ENCODE data around the gene HECTD4.

HECTD4 gene

DNA sequence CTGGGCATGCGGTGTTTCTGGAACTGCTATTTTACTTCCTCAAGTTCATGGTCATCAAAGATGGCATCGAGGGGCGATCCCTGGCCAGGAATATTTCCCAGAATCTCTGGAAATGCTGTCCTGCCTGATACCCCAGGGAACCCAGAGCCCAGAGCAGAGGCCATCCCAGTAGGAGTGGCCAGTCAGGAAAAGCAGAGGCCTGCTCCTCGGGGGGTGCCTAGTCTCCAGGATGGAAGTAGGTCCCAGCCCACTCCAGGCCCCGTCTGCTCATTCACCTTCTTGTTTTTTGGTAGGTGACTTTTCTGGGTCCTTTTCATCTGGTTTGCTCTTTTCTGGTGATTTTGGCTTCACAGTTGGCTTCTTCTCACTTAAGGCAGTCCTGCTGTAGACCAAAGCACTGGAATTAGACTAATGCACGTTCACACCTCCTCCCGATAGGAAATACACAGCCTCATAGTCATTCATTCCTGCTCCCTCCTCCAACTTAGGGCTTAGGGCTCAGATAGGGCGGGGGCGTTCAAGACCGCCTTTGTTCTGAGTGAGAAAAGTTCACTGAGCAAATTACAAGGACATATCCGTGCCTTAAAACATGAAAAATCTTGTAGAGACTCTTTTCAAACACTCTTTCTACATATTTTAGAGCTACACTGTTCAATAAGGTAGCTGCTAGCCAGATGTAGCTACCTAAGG lies 205.8 kb downstream of the HECTD4 start:
- no peak for DNase-seq (ENCODE audit: low read depth)

DNA sequence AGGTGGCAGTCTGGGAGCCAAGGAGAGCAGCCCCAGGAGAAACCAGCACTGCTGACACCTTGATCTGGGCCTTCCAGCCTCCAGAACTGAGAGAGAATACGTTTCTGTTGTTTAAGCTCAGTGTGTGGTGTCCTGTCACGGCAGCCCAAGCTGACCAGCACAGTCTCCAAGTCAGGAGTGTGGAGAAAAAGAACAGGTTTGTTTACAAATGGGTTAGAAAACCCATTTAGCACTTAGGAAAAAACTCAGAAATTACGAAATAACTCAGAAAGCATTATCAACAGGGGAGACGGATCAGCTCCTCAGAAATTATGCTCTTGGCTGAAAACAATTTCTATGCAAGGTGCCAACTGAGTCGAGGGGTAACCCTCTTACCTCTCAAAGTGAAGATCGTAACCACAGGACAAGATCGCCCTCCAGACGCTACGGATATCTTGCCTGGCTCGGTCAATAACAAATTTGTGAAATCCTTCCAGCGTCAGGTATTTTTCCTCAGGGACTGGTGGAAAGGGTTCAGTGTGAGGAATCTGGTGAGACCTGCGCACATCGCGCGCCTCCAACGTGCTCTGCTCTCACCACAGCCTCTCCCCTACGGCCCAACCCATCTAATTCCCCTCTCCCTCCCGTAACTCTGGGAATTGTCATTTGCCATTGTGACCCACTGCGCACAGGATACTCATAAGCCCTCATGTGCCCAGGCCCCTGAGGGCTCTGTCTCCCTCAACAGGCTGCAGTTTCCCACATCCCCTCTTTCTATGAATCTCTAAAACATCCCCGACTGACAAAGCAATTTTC lies 206.7 kb downstream of the HECTD4 start:
- peak; percentile 52 for DNase-seq (ENCODE audit: low read depth)

DNA sequence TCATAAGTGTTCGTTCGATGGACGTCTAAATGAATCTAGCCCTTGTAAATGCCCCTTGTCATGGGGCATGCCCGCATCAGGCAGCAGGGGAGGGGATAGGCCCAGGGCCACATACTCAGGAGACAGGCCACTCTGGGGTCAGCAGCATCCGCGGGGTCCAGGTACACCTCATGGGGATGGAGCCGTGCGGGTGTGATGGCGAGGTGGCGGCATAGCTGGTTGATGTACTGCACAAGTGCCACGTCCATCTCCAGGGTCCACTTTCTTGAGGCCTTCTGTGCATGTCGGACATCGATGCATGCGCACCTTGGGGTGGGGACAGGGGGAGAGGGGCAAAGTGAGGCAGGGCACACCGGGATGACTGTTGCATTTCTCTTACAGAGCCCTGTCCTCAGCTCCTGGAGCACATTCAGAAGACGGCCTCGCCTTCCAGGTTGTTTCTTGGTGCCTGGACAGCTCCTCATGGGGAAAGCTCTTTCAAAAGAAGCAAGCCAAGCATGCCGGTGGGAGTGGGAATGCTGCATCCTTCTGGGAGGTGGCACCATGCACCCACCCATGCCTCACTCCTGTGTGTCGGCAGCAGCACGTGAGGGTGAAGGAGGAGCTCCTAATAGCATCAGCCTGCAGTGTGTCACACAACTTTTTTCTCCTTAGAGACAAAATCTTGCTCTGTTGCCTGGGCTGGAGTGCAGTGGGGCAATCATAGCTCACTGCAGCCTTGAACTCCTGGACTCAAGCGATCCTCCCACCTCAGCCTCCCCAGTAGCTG lies 209.5 kb downstream of the HECTD4 start:
- DNase-seq (ENCODE audit: low read depth): no peak

DNA sequence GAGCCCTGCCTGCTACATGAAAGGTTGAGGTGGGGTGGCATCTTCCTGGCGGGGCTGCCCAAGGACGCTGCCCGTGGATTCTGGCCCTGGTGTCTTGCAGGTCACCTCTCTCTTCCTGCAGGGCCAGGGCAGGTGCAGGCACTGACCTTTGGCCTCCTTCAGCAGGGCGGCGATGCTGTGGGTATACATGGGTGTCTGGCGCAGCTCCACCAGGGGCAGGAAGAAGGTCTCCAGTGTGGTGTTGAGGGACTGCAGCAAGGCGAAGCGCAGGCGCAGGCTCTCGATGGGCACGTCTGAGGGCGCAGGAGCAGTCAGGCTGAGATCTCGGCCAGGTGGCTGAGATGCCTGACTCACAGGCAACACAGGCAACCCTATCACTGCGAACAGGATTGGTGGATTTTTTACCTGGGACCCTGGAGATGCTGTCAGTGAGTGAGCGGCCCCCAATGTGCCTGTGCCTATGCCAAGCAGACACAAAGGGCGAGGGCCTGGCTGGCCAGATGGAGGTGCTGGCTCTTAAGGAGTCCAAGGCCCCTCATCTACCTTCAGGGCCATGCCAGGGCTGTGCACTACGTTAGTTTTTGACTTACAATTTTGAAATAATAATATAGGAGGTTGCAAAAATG lies 211.1 kb downstream of the HECTD4 start:
- no peak for DNase-seq (ENCODE audit: low read depth)

DNA sequence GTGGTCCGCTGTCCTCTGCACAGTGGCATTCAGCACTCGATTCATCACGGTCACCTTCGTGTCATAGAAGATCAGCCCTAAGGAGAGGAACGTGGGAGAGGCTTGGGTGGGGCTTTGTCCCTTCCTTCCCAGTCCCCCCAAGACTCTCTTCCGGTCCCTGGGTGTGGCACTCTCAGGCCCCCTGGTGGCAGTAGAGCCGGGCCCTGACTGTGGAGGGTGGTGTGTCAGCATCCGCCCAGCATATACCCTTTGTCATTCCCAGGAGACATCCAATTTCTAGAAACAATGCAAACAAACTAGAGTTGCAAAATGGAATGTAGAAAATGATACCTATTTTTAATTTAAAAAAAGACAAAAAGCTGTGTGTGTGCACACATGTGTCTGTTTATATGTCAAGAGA lies 211.9 kb downstream of the HECTD4 start:
- no peak for DNase-seq (ENCODE audit: low read depth)

DNA sequence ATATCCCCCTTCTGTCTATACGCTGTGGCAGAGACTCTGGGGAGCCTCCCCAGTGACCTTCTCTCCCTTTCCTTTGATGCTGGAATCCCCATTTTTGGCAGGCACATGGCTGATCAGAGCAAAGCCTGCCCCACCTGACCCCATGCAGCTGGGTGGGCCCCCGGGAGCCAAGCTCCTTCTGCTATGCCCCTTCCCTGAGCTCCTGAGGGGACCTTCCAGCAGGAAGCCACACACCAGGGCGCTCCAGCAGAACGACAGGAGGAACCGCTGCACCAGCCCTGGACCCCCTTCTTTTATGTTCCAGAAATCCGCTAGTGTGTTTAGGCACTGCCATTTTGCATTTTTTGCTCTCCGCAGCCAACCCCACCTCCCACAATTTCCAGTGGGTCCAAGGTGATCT lies 212.3 kb downstream of the HECTD4 start:
- no peak for DNase-seq (ENCODE audit: low read depth)

DNA sequence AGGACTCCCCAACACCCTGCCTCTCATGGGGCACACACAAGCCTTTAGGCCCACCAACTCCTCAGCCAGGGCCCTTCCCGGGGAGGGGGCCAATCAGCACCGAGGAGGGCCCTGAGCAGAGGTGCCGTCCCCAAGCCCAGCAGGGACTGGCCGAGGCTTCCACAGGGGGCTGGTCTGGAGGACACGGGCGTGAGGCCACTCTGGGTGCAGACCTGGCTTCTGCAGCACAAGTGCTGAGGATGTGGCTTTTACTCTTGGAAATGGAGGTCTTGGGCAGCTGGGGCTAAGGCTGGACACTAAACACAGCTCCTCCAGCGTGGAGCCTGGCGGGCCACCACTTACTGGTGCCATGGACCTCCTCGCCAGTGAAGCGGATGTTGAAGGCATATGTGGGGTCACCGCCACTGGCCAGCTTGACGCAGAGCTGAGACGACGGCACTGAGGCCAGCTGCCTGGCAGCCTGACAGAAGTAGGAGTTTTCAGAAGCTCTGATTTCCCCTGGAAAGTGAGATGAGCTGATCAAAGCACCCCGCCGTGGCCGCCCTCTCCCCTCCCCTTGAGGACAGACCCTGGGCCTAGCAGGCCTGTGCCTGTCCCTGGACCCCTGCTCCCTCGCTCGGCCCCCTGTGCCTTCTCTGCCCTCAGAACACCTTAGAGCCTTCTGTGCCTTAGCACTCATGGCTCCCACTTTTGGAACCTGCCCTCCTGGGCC lies 212.9 kb downstream of the HECTD4 start:
- no peak for DNase-seq (ENCODE audit: low read depth)

DNA sequence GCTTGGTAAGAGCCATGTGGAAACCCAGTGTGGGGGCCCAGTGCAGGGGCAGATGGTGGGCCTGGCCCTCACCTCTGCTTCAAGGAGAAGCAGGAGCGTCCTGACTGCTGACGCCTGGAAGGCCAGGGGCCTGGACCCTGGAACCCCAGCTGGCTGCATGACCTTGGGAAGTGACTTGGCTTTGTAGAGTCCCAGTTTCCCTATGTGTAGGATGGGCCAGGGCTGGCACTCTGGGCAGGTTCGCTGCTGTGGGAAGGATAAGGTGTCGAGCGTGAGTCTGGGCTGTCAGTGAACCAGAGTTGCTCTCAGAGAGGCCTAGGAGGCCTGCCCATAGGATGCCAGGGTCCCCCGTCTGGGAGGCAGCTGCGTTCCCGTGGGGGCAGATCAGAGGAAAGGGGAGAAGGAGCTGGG lies 213.7 kb downstream of the HECTD4 start:
- no peak for DNase-seq (ENCODE audit: low read depth)

DNA sequence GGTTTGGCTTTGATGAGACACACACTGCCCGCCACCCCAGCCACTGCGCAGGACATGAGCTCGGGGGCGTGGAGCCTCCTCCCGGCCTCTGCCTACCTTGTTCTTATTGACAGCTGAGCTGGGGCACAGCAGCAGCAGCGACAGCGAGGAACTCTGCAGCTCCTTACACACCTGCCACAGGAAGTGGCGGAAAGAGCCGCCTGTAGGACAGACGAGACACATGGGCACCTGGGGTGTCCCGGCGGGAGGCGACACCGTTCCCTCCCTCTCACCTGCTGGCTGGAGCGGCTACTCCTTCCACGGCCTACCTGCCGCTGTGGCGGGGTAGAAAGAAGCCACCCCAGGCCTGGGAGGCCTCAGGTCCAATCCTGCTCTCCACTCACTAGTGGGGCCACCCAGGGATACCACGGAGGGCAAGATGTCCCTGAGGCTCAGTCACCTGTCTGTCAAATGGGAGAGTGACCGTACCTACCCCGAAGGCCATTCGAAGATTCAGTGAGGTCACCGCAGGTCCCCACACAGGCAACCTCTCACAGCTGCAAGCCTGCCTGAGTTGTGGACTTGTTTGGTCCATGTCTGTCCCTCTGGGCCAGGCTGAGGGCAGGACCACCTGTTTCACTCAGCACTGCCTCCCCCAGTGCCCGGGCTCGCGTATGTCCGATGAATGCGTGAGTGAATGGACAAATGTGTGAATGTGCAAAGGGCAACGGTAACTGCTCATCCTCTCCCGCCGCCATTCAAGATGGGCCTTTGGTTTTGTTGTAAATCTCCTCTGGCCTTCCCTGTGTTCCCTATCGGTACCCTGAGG lies 214.3 kb downstream of the HECTD4 start:
- no peak for DNase-seq (ENCODE audit: low read depth)

DNA sequence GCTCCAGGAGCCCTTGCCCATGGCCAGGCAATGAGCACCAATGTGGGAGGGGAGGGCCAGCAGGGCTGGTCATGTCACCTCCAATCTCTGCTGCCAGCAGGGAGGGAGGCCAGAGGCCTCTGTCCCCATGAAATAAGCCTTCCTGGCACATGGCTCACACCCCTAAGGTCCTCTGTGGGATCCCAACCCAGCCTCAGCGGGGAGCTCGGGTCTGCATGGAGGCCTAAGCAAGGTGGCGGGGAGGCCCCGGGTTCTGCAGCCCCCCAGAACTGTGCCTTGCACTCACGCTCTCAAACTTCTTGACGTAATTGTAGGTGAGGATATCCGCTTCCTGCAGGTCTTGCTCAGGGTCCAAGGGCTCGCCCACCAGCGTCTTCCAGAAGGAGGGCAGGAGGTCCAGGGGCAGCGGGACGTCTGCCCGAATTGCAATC lies 215.2 kb downstream of the HECTD4 start:
- no peak for DNase-seq (ENCODE audit: low read depth)

DNA sequence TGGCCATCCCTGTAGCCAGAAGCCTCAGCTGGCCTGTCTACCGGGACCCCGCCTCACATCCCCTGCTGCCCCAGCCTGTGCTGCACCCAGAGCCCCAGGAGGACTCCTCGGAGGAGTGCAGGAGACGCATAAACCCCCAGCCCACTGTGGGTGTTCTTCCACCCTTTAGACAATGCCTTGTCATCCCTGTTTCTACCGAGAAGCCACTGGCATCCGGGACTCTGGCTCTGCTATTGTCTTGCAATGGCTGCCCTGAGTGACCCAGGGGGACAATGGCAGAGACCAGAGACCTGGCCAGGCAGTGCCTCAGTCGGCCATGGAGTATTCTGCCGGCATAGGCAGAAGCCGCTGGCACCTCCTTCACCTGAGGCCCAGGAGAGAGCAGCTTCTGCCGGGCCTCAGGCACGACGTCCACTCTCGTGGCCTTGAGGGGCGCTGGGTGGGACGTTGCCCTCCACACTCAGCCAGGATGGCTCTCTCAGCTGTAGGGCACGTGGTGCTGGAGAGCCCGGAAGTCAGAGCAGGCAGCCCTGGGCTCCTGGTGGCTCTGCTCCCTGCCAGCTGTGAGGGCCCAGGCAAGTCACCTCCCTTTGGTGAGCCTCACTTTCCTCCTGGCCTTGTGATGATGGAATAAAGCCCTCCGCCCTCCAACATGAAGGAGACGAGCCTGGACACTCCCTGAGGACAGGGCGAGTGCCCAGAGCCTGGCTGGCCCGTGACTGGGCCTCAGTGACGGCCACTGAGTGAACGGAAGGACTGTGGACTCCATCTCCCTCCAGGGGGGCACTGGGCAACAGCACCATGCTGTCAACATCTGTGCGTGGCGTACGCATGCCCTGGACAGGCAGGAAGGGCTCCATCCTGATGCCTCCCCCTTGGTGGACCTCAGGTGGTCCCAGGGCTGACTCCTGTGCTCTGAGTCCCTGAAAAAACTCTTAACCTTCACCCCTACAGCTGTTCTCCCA lies 215.9 kb downstream of the HECTD4 start:
- no peak for DNase-seq (ENCODE audit: low read depth)

DNA sequence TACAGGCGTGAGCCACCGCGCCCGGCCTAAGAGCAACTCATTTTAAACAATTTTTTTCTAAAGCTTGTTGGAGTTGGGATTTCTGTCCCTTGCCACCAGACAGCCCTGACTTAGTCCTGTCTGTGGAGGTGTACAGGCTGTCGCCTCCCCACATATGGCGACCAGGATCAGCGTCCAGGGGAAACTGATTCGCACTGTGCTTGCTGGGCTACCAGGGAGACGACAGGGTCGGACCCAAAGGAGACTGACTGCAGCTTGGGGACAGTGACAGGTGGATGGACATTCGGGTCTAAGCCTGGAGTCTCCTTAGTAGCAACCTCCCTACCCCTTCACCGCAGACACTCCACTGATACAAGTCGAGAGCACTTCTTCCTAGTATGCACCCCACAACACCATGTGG lies 216.6 kb downstream of the HECTD4 start:
- no peak for DNase-seq (ENCODE audit: low read depth)

DNA sequence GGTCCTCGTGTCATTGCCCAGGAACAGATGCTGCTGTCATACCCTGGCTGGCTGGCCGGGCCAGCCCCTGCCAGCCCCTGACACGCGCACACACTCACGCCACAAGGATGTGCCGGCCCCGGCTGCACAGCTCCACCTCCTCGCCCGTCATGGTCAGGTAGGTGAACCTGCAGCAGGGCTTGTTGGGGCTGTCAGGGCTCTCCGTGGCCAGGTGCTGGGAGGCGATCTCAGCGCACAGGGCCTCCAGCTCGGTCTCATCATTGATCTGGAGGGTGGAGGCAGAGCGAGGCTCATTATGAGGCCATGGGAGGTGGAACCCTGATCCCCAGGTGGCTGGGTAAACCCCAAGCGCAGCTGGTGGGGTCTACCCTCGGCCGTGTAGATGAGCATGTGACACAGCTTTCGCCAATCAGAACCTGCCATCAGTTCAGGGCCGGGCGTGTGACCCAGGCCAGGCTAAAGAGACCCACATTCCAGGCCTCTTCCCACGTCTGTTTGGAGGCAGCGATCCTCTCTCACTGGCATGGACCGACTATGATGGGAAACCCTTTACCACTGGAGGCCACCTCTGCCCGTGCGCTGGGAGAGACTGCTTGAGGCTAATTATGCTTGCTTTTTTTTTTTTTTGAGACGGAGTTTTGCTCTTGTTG lies 218.1 kb downstream of the HECTD4 start:
- DNase-seq (ENCODE audit: low read depth): no peak

DNA sequence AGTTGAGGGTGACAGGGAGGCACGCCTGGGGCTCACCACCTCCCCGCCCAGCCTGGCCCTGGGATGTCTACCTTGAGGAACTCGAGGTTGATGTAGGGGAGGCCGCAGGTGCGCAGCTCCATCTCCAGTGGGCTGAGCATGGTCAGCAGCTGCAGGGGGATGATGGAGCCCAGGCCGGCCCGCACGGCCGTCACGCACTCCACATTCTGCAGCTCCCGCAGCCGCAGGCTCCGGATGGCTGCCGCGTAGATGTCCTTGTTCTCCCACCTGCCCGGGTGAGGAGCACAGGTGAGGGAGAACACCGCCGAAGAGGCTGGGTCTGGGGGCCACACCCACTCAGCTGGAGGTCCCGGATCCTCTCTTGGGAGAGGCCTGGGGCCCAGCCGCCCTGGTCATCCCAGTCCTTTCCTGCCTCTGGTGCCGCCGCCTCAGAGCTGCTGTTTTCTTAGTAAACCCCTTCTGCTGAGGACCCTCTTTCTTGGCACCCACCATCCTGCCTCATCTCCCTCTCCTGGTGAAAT lies 218.7 kb downstream of the HECTD4 start:
- DNase-seq (ENCODE audit: low read depth): no peak

DNA sequence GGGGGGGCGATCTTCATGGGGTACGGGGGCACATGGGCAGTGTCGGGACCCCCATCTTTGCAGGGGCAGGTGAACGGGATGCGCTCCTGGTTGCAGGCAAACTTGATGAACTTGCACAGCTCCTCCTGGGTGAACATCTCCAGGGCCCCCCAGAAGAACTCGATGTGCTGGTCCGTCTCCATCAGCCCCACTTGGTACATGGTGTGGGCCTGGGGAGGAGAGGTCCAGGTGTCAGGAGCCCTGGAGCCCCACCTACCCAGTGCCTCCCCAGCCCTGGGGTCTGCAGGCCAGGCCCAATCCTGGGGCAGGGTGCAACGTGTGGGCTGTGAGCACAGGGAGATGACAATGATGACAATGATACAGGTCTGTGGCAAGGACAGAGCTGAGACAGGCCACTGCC lies 219.2 kb downstream of the HECTD4 start:
- DNase-seq (ENCODE audit: low read depth): no peak

DNA sequence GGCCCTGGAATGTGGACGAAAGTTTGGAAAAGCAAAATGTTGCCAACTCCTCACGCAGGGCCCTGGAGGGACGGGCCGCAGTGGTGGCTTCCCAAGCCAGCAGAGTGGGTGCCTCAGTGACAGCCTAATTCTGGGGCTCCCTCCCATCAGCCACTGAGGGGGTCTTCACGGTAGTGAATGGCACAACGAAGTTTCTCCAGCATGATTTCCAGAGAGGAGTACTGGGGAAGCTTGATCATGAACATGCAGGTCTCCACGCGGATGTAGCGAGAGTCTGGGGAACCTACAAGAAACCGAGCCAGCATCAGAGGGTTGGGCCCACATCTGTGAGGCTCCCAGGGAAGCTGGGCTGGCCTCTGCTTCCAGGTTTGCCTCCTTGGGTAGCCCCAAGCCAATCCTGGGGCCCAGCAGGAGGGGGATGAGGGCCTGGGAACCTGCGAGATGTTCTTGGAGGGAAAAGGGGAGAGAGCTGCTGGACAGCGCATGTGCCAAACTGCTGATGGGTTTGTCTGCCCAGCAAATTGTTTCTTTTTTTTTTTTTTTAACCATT lies 219.9 kb downstream of the HECTD4 start:
- DNase-seq (ENCODE audit: low read depth): no peak

DNA sequence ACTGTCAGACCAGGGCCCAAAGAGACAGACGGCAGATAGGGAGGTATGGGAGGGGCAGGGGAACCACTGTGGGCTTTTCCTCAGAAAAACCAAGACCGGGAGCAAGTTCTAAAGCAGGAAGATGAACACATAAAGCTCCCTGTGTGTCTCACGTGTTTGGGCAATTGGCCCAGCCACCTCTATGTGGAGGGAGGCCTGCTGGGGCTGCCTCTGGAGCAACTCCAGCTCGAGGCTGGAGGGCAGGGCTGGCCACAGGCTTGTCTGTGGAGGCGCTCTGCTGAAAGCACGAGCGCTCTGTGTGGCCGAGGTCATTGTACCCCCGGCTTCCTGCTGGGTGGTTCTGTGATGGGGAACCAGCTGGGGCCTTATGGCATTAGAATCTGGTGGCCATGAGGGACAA lies 220.5 kb downstream of the HECTD4 start:
- no peak for DNase-seq (ENCODE audit: low read depth)

DNA sequence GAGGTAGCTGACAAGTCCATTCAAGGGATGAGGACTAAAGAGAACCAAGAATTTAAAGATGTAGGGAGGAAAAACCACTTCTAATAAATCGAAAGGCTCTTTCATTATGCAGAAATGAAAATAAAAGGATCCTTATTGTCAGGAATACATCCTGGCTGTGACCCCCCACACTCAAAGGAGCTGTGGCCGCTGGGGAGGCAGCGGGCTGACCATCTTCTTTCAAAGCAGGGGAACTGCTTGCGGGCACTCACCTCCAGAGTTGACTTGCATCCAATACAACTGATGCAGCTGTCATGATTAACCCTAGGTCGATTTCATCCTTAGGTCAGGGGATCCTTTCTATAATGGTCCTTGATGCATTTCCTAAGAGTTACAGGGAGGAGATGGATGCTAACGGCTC lies 221.6 kb downstream of the HECTD4 start:
- no peak for DNase-seq (ENCODE audit: low read depth)

DNA sequence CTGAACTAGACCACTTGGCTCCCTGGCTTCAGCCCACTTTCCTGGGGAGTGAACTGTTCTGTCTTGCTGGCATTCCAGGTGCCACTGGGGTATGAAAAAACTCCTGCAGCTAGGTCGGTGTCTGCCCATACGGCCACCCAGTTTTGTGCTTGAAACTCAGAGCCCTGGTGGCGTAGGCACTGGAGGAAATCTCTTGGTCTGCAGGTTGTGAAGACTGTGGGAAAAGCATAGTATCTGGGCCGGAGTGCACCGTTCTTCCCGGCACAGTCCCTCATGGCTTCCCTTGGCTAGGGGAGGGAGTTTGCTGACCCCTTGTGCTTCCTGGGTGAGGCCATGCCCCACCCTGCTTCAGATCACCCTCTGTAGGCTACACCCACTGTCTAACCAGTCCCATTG lies 223.1 kb downstream of the HECTD4 start:
- DNase-seq (ENCODE audit: low read depth): no peak
